ENCODE data around the gene CLDN5.

The CLDN5 gene

GRCh38 chr22:19524170-19525115 is at the start of gene CLDN5:
Gene CLDN5 (minus strand): TSS chr22:19524410. CDS start chr22:19524255, 155 bp downstream.
- no peak for DNase-seq (ENCODE audit: low read depth)

GRCh38 chr22:19571995-19572394 is 47.8 kb upstream of the CLDN5 start:
- DNase-seq (ENCODE audit: low read depth): no peak

- DNase-seq (ENCODE audit: low read depth): no peak
These were observed 47.1 kb upstream of the CLDN5 start for GRCh38 chr22:19571207-19571795.

- no peak for DNase-seq (ENCODE audit: low read depth)
These were observed 45.8 kb upstream of the CLDN5 start for GRCh38 chr22:19569976-19570375.

GRCh38 chr22:19569276-19569640 is 45.0 kb upstream of the CLDN5 start:
- DNase-seq (ENCODE audit: low read depth): no peak

GRCh38 chr22:19568337-19569275 is 44.4 kb upstream of the CLDN5 start:
- no peak for DNase-seq (ENCODE audit: low read depth)

GRCh38 chr22:19567157-19568009 is 43.2 kb upstream of the CLDN5 start:
- no peak for DNase-seq (ENCODE audit: low read depth)

GRCh38 chr22:19566279-19567156 is 42.3 kb upstream of the CLDN5 start:
- no peak for DNase-seq (ENCODE audit: low read depth)

- no peak for DNase-seq (ENCODE audit: low read depth)
These were observed 41.4 kb upstream of the CLDN5 start for GRCh38 chr22:19565382-19566278.

- no peak for DNase-seq (ENCODE audit: low read depth)
These were observed 35.7 kb upstream of the CLDN5 start for GRCh38 chr22:19559956-19560355.

- DNase-seq (ENCODE audit: low read depth): no peak
These were observed 35.2 kb upstream of the CLDN5 start for GRCh38 chr22:19559324-19559811.

- DNase-seq (ENCODE audit: low read depth): no peak
These were observed 32.8 kb upstream of the CLDN5 start for GRCh38 chr22:19556963-19557545.

GRCh38 chr22:19555651-19556050 is 31.4 kb upstream of the CLDN5 start:
- DNase-seq (ENCODE audit: low read depth): no peak

- DNase-seq (ENCODE audit: low read depth): no peak
These were observed 30.7 kb upstream of the CLDN5 start for GRCh38 chr22:19554834-19555404.

GRCh38 chr22:19553201-19553600 is 29.0 kb upstream of the CLDN5 start:
- DNase-seq (ENCODE audit: low read depth): no peak

GRCh38 chr22:19550382-19550781 is 26.2 kb upstream of the CLDN5 start:
- no peak for DNase-seq (ENCODE audit: low read depth)

- DNase-seq (ENCODE audit: low read depth): no peak
These were observed 25.2 kb upstream of the CLDN5 start for GRCh38 chr22:19549428-19549827.

GRCh38 chr22:19548964-19549363 is 24.8 kb upstream of the CLDN5 start:
- DNase-seq (ENCODE audit: low read depth): no peak

All from stimulated activated CD8-positive, alpha-beta memory T cell treated with anti-CD3 and anti-CD28 coated beads, Interleukin-15, amount 100 ng/mL, for 24 hours (primary cell).